Mucosa of gallbladder (tissue), 1 donor: ENCODE data around the gene LINC00237. TPM values are rescaled to one million over a fixed set of nuclear protein-coding genes. Genes with fewer than 3 reads are reported as not detected.

Experiments used
- DNase-seq: peaks from one replicate; pipeline ENCODE4 v3.0.0-alpha.2; 2020; ENCODE audit warnings: low spot score
- total RNA-seq: library from RNA; stranded (reverse); gene quantifications from one replicate; pipeline ENCODE4 v1.2.1, GENCODE V29; 2021
- donor health status: DM: no; HTN: no; CAD: no.

Gene LINC00237
- total RNA-seq, 1 donor from 2014 or later = not detected

GRCh38 chr20:21125849-21126580, 19.9 kb upstream of the LINC00237 start, which contains the start of gene KIZ:
TSS of gene KIZ (plus strand) at chr20:21126082. CDS start at chr20:21126116, 34 bp downstream.
- DNase-seq = peak; percentile 96

- peak; percentile 40 for DNase-seq
Measured at GRCh38 chr20:21125072-21125848, 19.1 kb upstream of the LINC00237 start.

- DNase-seq = no peak
Measured at GRCh38 chr20:21124190-21124589, 18.0 kb upstream of the LINC00237 start.

GRCh38 chr20:21118782-21119181, 12.6 kb upstream of the LINC00237 start:
- DNase-seq = no peak

GRCh38 chr20:21118138-21118537, 12.0 kb upstream of the LINC00237 start:
- DNase-seq = no peak

- no peak for DNase-seq
Measured at GRCh38 chr20:21117521-21117920, 11.4 kb upstream of the LINC00237 start.

GRCh38 chr20:21114584-21114983, 8.4 kb upstream of the LINC00237 start:
- DNase-seq = no peak

GRCh38 chr20:21113697-21114096, 7.5 kb upstream of the LINC00237 start:
- no peak for DNase-seq

GRCh38 chr20:21111416-21111815, 5.3 kb upstream of the LINC00237 start:
- no peak for DNase-seq

GRCh38 chr20:21110811-21111210, 4.7 kb upstream of the LINC00237 start:
- no peak for DNase-seq

GRCh38 chr20:21109144-21109543, 3.0 kb upstream of the LINC00237 start:
- no peak for DNase-seq

- DNase-seq = no peak
Measured at GRCh38 chr20:21105429-21106170, 558 bp downstream of the LINC00237 start.

- DNase-seq = no peak
Measured at GRCh38 chr20:21104921-21105320, 1.2 kb downstream of the LINC00237 start.

- DNase-seq = no peak
Measured at GRCh38 chr20:21104466-21104761, 1.7 kb downstream of the LINC00237 start.

GRCh38 chr20:21103582-21104465, 2.3 kb downstream of the LINC00237 start:
- DNase-seq = no peak

GRCh38 chr20:21102603-21103311, 3.4 kb downstream of the LINC00237 start:
- peak; percentile 24 for DNase-seq

- no peak for DNase-seq
Measured at GRCh38 chr20:21101932-21102575, 4.1 kb downstream of the LINC00237 start.

- no peak for DNase-seq
Measured at GRCh38 chr20:21101453-21101931, 4.7 kb downstream of the LINC00237 start.

- DNase-seq = no peak
Measured at GRCh38 chr20:21100578-21101452, 5.3 kb downstream of the LINC00237 start.
